H9 (cell line): Measurements from ENCODE around the gene IREB2. TPM values are rescaled to one million over a fixed set of nuclear protein-coding genes. Genes with fewer than 3 reads are reported as not detected.
A peak's percentile ranks its signal among the peaks of the same experiment; 100 is the strongest.

ENCODE experiments used
- DNase-seq: peaks from one replicate; pipeline ENCODE4 v3.0.0-alpha.2; 2017
- H2AFZ ChIP-seq: one replicate; pipeline ENCODE4 v1.6.1; 2013; ENCODE audit warnings: mild to moderate bottlenecking, low read length, control low read depth, moderate library complexity
- H2AK5ac ChIP-seq: 2 replicates; pipeline ENCODE4 v1.6.1; 2013; ENCODE audit warnings: low read length, control low read depth, mixed read lengths; ENCODE audit not compliant: insufficient read length
- H2BK120ac ChIP-seq: one replicate; pipeline ENCODE4 v1.6.1; 2013; ENCODE audit warnings: low read depth, mild to moderate bottlenecking, low read length, control low read depth, inconsistent platforms; ENCODE audit not compliant: poor library complexity, severe bottlenecking
- H2BK12ac ChIP-seq: 2 replicates; pipeline ENCODE4 v1.6.1; 2013; ENCODE audit warnings: low read length, control low read depth, mixed read lengths, low read depth; ENCODE audit not compliant: insufficient read length
- H2BK15ac ChIP-seq: 2 replicates; pipeline ENCODE4 v1.6.1; 2013; ENCODE audit warnings: low read depth, low read length, control low read depth
- H2BK20ac ChIP-seq: one replicate; pipeline ENCODE4 v1.6.1; 2013; ENCODE audit warnings: low read depth, mild to moderate bottlenecking, low read length, control low read depth, inconsistent platforms; ENCODE audit not compliant: poor library complexity, severe bottlenecking
- H2BK5ac ChIP-seq: 2 replicates; pipeline ENCODE4 v1.6.1; 2013; ENCODE audit warnings: low read length, control low read depth, mixed read lengths; ENCODE audit not compliant: insufficient read length
- H3K14ac ChIP-seq: 2 replicates; pipeline ENCODE4 v1.6.1; 2013; ENCODE audit warnings: low read length, control low read depth; ENCODE audit not compliant: insufficient read depth
- H3K18ac ChIP-seq: 2 replicates; pipeline ENCODE4 v1.6.1; 2013; ENCODE audit warnings: low read depth, mild to moderate bottlenecking, mixed read lengths, low read length, control low read depth; ENCODE audit not compliant: insufficient read length
- H3K23ac ChIP-seq: 2 replicates; pipeline ENCODE4 v1.6.1; 2013; ENCODE audit warnings: low read length, control low read depth, mixed read lengths, low read depth; ENCODE audit not compliant: insufficient read length
- H3K23me2 ChIP-seq: 2 replicates; pipeline ENCODE4 v1.6.1; 2013; ENCODE audit warnings: low read depth, mild to moderate bottlenecking, mixed read lengths, low read length, control low read depth; ENCODE audit not compliant: insufficient read length, poor library complexity, severe bottlenecking
- H3K27ac ChIP-seq: 2 replicates; pipeline ENCODE4 v1.5.1; 2013; ENCODE audit warnings: low read length, control low read depth, mixed read lengths, low read depth; ENCODE audit not compliant: insufficient read length
- H3K27me3 ChIP-seq: 2 replicates; pipeline ENCODE4 v1.6.1; 2013; ENCODE audit warnings: low read length, control low read depth, inconsistent platforms; ENCODE audit not compliant: insufficient read depth
- H3K4ac ChIP-seq: 2 replicates; pipeline ENCODE4 v1.6.1; 2013; ENCODE audit warnings: low read depth, mild to moderate bottlenecking, control low read depth, inconsistent platforms, low read length, moderate library complexity
- H3K4me1 ChIP-seq: 2 replicates; pipeline ENCODE4 v1.6.1; 2013; ENCODE audit warnings: low read length, control low read depth, inconsistent platforms; ENCODE audit not compliant: insufficient read depth
- H3K4me2 ChIP-seq: 2 replicates; pipeline ENCODE4 v1.6.1; 2013; ENCODE audit warnings: low read length, control low read depth, mixed read lengths; ENCODE audit not compliant: insufficient read length, insufficient read depth
- H3K56ac ChIP-seq: 2 replicates; pipeline ENCODE4 v1.6.1; 2013; ENCODE audit warnings: low read depth, mild to moderate bottlenecking, mixed read lengths, low read length, control low read depth; ENCODE audit not compliant: insufficient read length
- H3K79me1 ChIP-seq: 2 replicates; pipeline ENCODE4 v1.6.1; 2013; ENCODE audit warnings: low read depth, mild to moderate bottlenecking, moderate library complexity, low read length, control low read depth, inconsistent platforms; ENCODE audit not compliant: insufficient read depth, poor library complexity, severe bottlenecking
- H3K79me2 ChIP-seq: 2 replicates; pipeline ENCODE4 v1.6.1; 2013; ENCODE audit warnings: low read length, control low read depth, inconsistent platforms; ENCODE audit not compliant: insufficient read depth
- H3K9ac ChIP-seq: 2 replicates; pipeline ENCODE4 v1.6.1; 2013; ENCODE audit warnings: low read length, control low read depth, mixed read lengths; ENCODE audit not compliant: insufficient read length; ENCODE audit errors: extremely low read depth
- H3K9me3 ChIP-seq: one replicate; pipeline ENCODE4 v1.6.1; 2013; ENCODE audit warnings: low read depth, low read length, inconsistent platforms; ENCODE audit not compliant: control insufficient read depth
- H3T11ph ChIP-seq: one replicate; pipeline ENCODE4 v1.6.1; 2013; ENCODE audit warnings: mild to moderate bottlenecking, low read length, control low read depth, inconsistent platforms
- H4K20me1 ChIP-seq: one replicate; pipeline ENCODE4 v1.6.1; 2013; ENCODE audit not compliant: control insufficient read depth, insufficient read length, insufficient read depth
- H4K5ac ChIP-seq: 2 replicates; pipeline ENCODE4 v1.6.1; 2013; ENCODE audit warnings: low read depth, mild to moderate bottlenecking, mixed read lengths, low read length, control low read depth; ENCODE audit not compliant: insufficient read length
- H4K8ac ChIP-seq: replicated peaks from 2 replicates; pipeline ENCODE4 v1.6.1; 2013; ENCODE audit warnings: low read length, control low read depth, mixed read lengths, low read depth; ENCODE audit not compliant: insufficient read length
- H4K91ac ChIP-seq: 2 replicates; pipeline ENCODE4 v1.6.1; 2013; ENCODE audit warnings: low read depth, mild to moderate bottlenecking, moderate library complexity, mixed read lengths, low read length, control low read depth; ENCODE audit not compliant: insufficient read length
- H3K27ac Mint-ChIP-seq, 3 experiments: 2 replicates in 2 of 3; 3 replicates in 1 of 3; pipeline ENCODE4 v1.8.0; 2020 to 2021; ENCODE audit warnings: mixed read lengths in 3 of 3, mild to moderate bottlenecking in 1 of 3, moderate library complexity in 1 of 3
- H3K27me3 Mint-ChIP-seq: 2 replicates; pipeline ENCODE4 v1.8.0; 2021; ENCODE audit warnings: low read depth, mild to moderate bottlenecking, moderate library complexity, mixed read lengths
- H3K36me3 Mint-ChIP-seq, 3 experiments: 2 replicates in 2 of 3; 3 replicates in 1 of 3; pipeline ENCODE4 v1.8.0; 2020 to 2021; ENCODE audit warnings: low read depth in 3 of 3, mixed read lengths in 3 of 3; ENCODE audit not compliant: insufficient read depth in 1 of 3
- H3K4me1 Mint-ChIP-seq, 2 experiments: 2 replicates each; pipeline ENCODE4 v1.8.0; 2020; ENCODE audit warnings: mixed read lengths in 2 of 2
- H3K4me3 Mint-ChIP-seq, 2 experiments: 2 replicates in 1 of 2; 3 replicates in 1 of 2; pipeline ENCODE4 v1.8.0; 2020 to 2021; ENCODE audit warnings: mild to moderate bottlenecking in 2 of 2, mixed read lengths in 2 of 2, moderate library complexity in 1 of 2
- H3K9me3 Mint-ChIP-seq, 2 experiments: 2 replicates in 1 of 2; 3 replicates in 1 of 2; pipeline ENCODE4 v1.8.0; 2020; ENCODE audit warnings: mild to moderate bottlenecking in 2 of 2, mixed read lengths in 2 of 2, moderate library complexity in 1 of 2
- CTCF ChIP-seq: fragments of 200-600 bp; sonication (generic); conservative IDR thresholded peaks from 3 replicates; pipeline ENCODE4 v1.8.0; 2021; ENCODE audit warnings: antibody characterized with exemption, mild to moderate bottlenecking
- WGBS: extraction: QIAGEN DNeasy Blood & Tissue Kit; methylation state at CpG from one replicate; pipeline ENCODE4 v1.1.7; 2013; ENCODE audit warnings: missing lambda C conversion rate, low lambda C conversion rate, mixed read lengths; ENCODE audit not compliant: insufficient read length; ENCODE audit errors: extremely low coverage; 5-methylcytosine and 5-hydroxymethylcytosine counted together
- total RNA-seq: library from RNA; stranded (reverse); gene quantifications from 2 replicates; pipeline ENCODE4 v1.2.1, GENCODE V29; 2021

The IREB2 gene
- total RNA-seq, 1 experiment from 2014 or later, result 87.6 TPM

GRCh38 chr15:78550815-78551214, 112.8 kb downstream of the IREB2 start:
- Histone ChIP-seq H3K79me1 (no peaks in the 10 kb centered on the region), H4K8ac (no peak overlapping the region), H4K91ac (no peak overlapping the region), H2BK20ac (no peak overlapping the region), H2AFZ (no peak overlapping the region), H2AK5ac (no peak overlapping the region), H4K5ac (no peak overlapping the region), H3T11ph (no peak overlapping the region), H3K23me2 (no peaks in the 10 kb centered on the region), H2BK12ac (no peak overlapping the region), H3K4me1 (no peaks in the 10 kb centered on the region), H3K9me3 (no peaks in the 10 kb centered on the region), H2BK5ac (no peak overlapping the region), H3K79me2 (no peaks in the 10 kb centered on the region), H2BK120ac (no peak overlapping the region), H3K4me2 (no peak overlapping the region), H3K18ac (no peak overlapping the region), H3K27me3 (no peaks in the 10 kb centered on the region), H3K4ac (no peak overlapping the region), H4K20me1 (no peaks in the 10 kb centered on the region), H3K27ac (no peak overlapping the region), H2BK15ac (no peak overlapping the region), H3K56ac (no peak overlapping the region), H3K9ac (no peak overlapping the region), H3K23ac (no peak overlapping the region), H3K14ac (no peak overlapping the region)
- no peaks in the 10 kb centered on the region for H3K4me1 Mint-ChIP-seq
- TF ChIP-seq CTCF, result no peak
- H3K27me3 Mint-ChIP-seq, result no peaks in the 10 kb centered on the region
- WGBS, result no CpG with 5 or more reads among the region's 3 CpGs
- no peak overlapping the region for H3K4me3 Mint-ChIP-seq
- no peak for DNase-seq
- H3K27ac Mint-ChIP-seq, result peak overlapping the region in 1 of 3 experiments; percentile 21; a peak in 1 of 7 replicates
- no peaks in the 10 kb centered on the region for H3K9me3 Mint-ChIP-seq
- H3K36me3 Mint-ChIP-seq, result peaks cover 15 to 52% (median 31%) of the 10 kb centered on the region in 3 experiments; a peak in 5 of 7 replicates

Other genes with a start within 250 kb of the IREB2 start
- gene ACSBG1, start 203.7 kb upstream of the IREB2 start, total RNA-seq, result 2.2 and 3.2 TPM in 2 replicates
- gene DNAJA4, start 173.7 kb upstream of the IREB2 start, total RNA-seq, result 0.13 and 0.35 TPM in 2 replicates
- gene SKIC8, start 138.6 kb upstream of the IREB2 start, total RNA-seq, result 43.8 and 45.6 TPM in 2 replicates
- gene CRABP1, start 97.9 kb upstream of the IREB2 start, total RNA-seq, result 93.0 and 93.1 TPM in 2 replicates
- gene HYKK, start 69.4 kb downstream of the IREB2 start, total RNA-seq, result 2.4 and 3.1 TPM in 2 replicates
- gene PSMA4, start 102.2 kb downstream of the IREB2 start, total RNA-seq, result 333 and 335 TPM in 2 replicates
- gene CHRNA5, start 127.3 kb downstream of the IREB2 start, total RNA-seq, result 16.5 and 21.6 TPM in 2 replicates
- gene CHRNA3, start 182.8 kb downstream of the IREB2 start, total RNA-seq, result 0.81 and 1.1 TPM in 2 replicates
- 1.9 TPM in 2 replicates for gene CHRNB4, start 203.0 kb downstream of the IREB2 start, total RNA-seq